Hippocampal formation (tissue), 2 donors: ENCODE data around the gene NBEA.
"Not testable (repeated sequence)": the region's sequence is repeated elsewhere in the genome, so short reads cannot be mapped to it uniquely, and the experiment has no call there.

Source experiments
- DNase-seq, 2 donors: peaks; one replicate each; lab custom pipeline; 2025; lab: John Stamatoyannopoulos, UW

Gene NBEA

GRCh38 chr13:35646056-35646774 lies 704.1 kb downstream of the NBEA start:
- no peak for DNase-seq

GRCh38 chr13:35648201-35648600 lies 706.1 kb downstream of the NBEA start:
- DNase-seq: no peak

DNA sequence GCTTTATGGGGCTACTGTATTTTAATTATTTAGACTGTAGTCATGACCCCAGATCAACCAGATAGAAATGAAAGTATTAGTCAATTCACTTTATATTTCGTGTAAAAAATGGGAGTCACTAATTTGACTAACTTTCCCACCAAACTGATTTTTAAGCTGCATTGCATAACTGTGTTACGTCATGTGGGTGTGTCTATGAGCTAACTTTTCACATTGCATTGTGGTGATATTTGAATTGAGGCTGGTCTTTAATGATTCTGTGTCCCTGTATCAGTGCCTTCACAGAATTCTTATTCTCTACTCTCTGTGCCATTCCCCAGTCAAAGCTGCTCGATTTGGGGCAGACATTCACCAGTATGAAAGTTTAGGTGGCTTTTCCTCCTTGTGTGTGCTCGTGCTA lies 707.1 kb downstream of the NBEA start:
- no peak for DNase-seq

DNA sequence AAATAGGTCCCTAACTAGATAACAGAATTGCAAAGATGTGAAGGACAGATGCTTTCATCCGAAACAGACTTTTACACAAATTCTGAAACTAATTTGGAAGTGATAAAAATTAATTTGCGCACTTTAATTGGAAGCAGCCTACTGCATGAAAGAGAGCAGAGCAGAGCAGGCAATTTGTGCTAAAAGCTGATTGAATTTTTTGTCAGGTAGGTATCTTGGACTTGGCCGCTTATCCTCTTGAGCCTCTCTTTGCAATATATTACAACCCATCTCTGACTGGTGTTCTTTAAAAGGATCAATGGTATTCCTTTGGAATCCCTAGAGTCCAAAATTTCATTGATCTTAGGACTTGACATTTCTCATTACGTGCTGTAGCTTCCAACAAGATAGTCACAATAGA lies 717.7 kb downstream of the NBEA start:
- DNase-seq: no peak

DNA sequence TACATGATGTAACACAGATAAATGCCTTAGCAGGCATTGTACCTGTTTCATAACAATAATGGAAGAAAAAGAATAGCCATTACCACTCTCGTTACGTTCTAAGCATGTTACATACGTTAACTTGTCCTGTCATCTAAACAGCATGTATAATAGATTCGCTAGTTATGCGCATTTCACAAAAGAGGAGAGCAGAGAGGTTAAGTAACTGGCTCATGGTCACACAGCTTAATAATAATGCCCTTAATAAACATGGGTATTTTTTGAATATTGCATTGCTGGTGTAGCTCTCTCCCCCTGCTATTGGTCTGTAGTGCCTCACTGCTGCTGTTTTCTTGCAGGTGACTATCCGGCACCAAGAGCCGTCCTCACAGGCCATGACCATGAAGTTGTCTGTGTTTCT lies 722.7 kb downstream of the NBEA start:
- no peak for DNase-seq

- DNase-seq: no peak
These were observed 727.3 kb downstream of the NBEA start for GRCh38 chr13:35669321-35669720.

DNA sequence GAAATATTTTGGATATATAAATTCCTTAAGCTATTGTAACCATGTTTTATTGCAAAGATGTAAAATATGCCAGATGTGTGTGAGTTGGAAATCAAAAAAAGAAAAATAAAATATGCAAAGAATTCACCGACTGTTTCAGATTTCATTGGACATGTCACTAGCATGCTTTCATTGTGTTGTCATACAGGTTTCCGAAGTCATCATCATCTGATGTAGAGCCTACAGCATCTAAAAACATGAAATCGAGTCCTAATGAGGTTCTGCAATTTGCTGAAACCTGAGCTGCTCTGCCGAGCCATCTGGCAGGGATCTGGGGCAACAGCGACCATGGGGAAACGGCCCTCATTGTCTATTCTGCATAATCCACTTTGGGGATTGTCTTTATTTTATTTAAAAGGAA lies 730.5 kb downstream of the NBEA start:
- no peak for DNase-seq

DNA sequence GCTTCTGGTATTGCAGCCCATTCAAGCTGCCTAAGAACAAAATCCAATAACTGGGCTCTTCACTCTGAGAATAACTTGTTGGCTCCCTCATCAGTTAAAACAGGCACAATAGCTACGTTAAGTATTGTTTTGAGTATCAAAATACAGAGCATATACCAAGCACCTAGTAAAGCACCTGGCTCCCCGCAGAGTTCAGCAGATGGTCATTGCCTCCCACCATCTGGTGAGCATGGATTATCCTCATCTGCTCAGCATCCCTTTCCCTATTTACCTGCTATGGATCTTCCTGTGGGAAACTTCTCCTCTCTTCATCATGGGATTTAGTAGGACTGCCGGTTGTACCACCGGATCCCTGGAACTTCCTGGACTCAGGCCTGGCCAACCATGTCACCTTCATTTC lies 733.6 kb downstream of the NBEA start:
- DNase-seq: no peak

- DNase-seq: not testable (repeated sequence)
These were observed 735.8 kb downstream of the NBEA start for GRCh38 chr13:35677863-35678262.

GRCh38 chr13:35681685-35682084 lies 739.6 kb downstream of the NBEA start:
- no peak for DNase-seq

DNA sequence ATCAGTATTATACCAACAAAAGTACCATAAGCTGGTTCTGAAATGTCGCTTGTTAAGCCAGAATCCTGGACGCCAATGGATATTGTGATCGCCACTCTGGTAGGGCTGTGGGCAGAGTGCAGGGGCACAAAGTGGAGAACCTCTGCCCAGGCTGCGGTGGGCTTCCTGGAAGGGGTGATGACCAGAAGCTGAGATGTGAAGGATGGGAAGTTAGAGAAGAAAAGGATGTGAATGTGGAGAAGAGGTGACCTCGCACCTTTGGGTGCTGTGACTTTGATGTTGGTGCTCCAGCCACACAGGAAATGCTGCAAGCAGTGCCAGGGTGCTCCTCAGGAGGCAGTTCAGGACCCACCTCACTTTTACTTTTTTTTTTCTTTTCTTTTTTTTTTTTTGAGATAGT lies 742.4 kb downstream of the NBEA start:
- DNase-seq: no peak

GRCh38 chr13:35687336-35687735 lies 745.3 kb downstream of the NBEA start:
- DNase-seq: no peak

- DNase-seq: no peak
These were observed 748.6 kb downstream of the NBEA start for GRCh38 chr13:35690581-35691207.

- no peak for DNase-seq
These were observed 751.2 kb downstream of the NBEA start for GRCh38 chr13:35693134-35693784.

GRCh38 chr13:35694031-35694430 lies 752.0 kb downstream of the NBEA start:
- no peak for DNase-seq

DNA sequence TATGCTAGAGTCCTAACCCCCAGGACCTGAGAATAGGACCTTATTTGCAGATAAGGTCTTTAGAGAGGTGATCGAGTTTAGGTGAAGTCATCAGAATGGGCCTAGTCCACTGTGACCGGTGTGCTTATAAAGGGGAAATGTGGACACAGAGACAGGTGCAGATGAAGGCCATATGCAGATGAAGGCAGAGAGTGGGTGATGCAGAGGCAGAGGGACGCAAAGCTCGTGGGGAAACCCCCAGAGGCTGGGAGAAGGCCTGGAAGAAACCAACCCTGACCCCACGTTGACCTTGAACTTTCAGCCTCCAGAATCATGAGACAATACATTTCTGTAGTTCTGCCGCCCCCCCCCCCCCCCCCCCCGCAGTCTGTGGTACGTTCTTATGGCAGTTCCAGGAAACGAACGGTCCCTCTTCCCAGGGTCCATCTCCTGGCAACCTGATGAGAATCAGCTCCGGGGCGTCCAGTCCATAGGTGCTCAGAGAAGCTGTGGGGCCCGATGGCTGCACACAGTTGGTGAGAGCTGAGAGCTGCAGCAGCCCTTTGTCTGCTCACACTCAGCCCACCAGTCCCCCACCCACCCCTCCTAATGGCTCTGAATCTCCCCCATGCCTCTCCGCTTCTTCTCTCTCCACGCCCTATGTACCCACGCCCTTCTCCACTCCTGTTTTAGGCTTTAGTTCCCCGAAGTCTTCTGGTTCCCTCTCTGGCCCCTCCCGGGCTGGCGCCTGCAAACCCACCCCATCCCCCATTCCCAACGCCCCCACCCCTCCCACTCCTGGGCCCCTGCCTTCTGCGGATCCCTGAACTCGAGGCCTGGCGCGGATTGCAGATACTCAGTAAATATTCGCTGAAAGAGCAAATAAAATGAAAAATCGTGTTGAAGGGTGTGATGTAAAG lies 752.7 kb downstream of the NBEA start:
- DNase-seq: no peak

DNA sequence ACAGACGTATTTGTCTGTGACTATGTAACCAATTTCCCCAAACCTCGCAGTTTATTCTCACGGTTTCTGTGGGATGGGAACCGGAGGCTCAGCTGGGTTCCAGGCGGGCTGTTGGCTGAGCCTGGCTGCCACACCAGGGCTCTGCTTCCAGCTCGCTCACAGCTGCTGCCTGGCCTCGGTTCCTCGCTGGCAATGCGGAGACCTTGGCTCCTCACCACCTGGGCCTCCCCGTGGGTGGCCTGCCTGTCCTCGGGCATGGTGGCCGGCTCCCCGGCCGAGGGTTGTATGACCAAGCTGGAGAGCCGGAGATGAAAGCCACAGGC lies 753.3 kb downstream of the NBEA start:
- DNase-seq: no peak

- DNase-seq: no peak
These were observed 755.2 kb downstream of the NBEA start for GRCh38 chr13:35697186-35697730.

GRCh38 chr13:35698911-35699576 lies 757.0 kb downstream of the NBEA start:
- no peak for DNase-seq

GRCh38 chr13:35699825-35700510 lies 757.9 kb downstream of the NBEA start:
- no peak for DNase-seq

DNA sequence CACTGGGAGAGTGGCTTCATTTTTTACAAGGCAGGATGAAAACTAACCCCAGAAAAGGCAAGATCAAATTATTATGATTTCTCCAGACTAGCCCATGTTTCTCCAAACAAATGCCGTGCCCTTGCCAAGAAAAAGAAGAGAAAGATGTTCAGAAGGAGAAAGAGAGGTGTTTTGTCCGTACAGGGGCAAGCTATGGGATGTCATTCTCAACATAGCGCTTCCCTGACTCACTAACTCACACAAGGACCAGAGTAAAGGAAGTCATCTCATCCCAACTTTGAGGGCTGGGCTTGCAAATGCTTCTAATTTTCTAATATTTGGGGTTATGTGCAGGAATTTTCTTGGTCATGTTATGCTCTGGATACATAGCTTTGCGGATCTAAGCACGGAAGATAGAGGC lies 758.6 kb downstream of the NBEA start:
- DNase-seq: no peak
